ENCODE measurements around the gene SLC8A1. TPM values are rescaled to one million over a fixed set of nuclear protein-coding genes. Genes with fewer than 3 reads are reported as not detected.
A peak's percentile ranks its signal among the peaks of the same experiment; 100 is the strongest.

Gene SLC8A1
- polyA plus RNA-seq, 4 donors = 66.4 to 109 (median 72.6) TPM

DNA sequence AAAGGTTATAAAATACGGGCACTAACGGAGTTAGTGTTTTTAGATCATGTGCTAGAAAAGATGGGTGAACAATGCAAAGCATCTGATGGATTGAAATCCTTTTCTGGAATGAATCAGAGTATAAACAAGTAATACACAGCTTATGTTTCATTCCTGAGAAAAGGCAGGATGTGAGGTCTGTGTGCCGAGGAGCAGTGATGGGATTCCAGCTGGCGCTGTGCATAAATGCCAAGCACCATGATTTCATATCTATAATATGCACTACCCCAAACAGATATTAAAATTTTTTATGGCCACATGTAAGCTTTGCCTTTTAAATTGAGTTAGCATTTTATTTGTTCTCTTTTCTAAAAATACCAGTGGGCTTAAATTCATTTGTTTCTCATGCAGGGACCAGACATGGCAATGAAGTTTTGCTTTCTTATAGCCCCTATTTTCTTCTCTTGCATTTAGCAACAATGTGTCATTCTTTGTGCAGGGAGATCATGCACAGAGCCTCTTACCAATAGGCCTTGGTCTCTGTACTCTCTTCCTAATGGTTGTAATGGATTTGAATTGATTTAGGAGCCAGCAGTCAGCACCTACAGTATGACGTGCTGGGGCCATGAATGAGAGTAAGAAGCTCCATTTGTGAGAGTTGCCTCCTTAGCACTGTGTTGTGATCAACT lies 323.9 kb downstream of the SLC8A1 start:
- no peak for DNase-seq (ENCODE audit: low read depth in 4 of 4, low spot score in 3 of 4)

DNA sequence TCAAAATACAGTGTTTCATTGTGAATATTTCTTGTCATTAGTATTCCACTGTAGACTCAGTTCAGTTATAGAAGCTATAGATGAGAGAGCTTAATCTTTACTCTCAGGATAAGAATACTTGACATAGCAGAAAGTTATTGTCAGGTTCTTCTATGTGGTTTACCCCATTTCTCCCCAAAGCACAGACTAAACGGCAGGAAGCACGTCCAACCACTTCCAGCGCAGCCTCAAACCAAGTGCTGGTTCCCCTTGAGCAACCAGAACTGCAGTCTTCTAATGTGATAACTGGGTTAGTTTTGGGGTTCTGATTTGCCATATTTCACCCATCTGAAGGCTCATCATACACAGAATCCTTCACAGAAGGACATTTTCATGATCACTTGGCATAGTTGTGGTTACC lies 324.7 kb downstream of the SLC8A1 start:
- no peak for DNase-seq (ENCODE audit: low read depth in 4 of 4, low spot score in 3 of 4)

DNA sequence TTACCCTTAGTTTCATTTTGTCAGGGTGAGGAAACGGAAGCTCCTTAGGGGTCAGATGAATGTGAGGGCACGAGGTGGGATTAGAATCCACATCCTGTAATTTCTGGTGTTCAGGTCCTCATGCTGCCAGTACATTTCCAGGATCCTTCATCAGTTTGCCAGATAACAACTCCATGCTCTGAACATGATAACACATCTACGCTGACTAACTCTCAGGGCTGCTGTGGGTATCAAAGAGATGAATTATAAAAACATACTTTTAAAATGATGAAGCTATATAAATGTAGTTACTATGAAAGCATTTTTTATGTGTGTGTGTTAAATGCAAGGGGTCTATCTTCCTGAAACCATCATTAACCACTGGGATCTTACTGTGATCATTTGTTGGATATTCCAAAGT lies 325.9 kb downstream of the SLC8A1 start:
- no peak for DNase-seq (ENCODE audit: low read depth in 4 of 4, low spot score in 3 of 4)

- no peak for DNase-seq (ENCODE audit: low read depth in 4 of 4, low spot score in 3 of 4)
Measured at GRCh38 chr2:40123746-40124145, 328.1 kb downstream of the SLC8A1 start.

DNA sequence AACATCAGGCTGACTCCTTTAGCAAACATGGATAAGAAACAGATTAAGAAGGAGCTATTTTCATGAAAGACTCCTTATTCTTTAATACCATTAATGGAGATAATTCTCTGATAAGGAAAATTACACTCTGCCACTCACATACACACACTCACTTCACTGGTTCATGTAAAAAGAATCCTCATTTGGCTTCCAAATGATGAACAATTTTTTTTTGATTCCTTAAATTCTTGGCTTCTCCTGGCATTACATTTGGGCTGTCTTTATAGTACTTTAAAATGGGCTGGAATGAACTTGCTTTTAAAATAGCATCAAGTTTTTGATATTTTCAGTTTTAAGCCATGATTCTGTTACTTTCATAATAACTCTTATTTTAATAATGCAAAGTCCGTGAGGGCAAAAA lies 328.6 kb downstream of the SLC8A1 start:
- DNase-seq (ENCODE audit: low read depth in 4 of 4, low spot score in 3 of 4) = no peak

DNA sequence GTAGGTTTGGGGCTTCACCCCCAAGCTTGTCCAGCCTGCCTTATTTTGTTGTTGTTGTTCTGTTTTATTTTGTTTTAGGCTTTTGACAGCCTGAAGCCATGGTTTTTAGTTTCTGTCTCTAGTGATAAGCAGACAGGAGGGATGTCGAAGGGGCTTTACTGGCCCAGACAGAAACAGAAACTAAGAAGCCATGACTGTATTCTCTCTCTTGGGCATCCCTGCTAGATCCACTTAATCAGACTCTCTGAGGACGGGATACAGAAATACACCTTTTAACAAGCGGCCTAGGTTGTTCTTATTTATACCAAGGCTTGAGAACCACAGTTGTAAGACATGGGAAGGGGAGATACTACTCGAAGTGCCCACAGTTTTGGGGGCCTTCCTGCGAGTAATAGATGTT lies 330.9 kb downstream of the SLC8A1 start:
- DNase-seq (ENCODE audit: low read depth in 4 of 4, low spot score in 3 of 4) = no peak

DNA sequence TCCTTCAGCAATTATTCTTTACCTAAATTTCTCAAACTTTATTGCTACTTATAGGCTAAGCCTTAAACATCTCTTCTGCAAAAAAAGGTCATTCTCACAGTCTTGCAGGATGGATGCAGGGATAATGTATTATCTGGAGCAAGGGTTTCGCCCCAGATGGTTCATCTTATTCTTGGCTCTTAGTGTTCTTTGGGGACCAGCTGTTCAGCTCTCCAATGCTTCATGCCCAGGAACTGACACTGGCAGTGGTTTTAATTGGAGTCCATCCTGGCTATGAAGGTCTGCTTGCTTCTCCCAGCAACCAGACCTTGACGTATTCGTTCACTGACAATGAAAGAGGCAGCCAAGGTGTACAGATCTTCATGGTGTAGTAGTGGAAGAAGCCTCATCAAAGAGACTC lies 331.9 kb downstream of the SLC8A1 start:
- no peak for DNase-seq (ENCODE audit: low read depth in 4 of 4, low spot score in 3 of 4)

DNA sequence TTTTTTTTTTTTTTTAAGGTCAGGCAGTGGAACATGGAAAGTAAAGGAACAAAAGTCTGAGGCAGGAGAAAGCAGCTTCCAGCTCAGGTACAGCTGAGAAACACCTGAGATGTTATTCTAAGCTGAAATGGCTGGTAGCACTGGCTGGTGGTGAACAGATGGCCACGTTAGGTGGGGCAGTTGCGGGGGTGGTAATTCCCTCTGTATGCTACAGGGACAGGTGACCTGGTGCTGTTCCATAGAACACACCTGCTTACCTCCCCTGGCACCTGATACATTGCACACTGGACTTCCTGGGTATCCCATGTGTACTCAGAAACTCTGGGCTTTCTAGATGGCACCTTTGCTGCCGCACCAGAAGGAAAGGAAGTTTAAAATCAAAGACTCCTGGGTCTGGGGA lies 333.3 kb downstream of the SLC8A1 start:
- DNase-seq (ENCODE audit: low read depth in 4 of 4, low spot score in 3 of 4) = no peak

- no peak for DNase-seq (ENCODE audit: low read depth in 4 of 4, low spot score in 3 of 4)
Measured at GRCh38 chr2:40115894-40116293, 336.0 kb downstream of the SLC8A1 start.

- DNase-seq (ENCODE audit: low read depth in 4 of 4, low spot score in 3 of 4) = no peak
Measured at GRCh38 chr2:40115348-40115747, 336.5 kb downstream of the SLC8A1 start.

DNA sequence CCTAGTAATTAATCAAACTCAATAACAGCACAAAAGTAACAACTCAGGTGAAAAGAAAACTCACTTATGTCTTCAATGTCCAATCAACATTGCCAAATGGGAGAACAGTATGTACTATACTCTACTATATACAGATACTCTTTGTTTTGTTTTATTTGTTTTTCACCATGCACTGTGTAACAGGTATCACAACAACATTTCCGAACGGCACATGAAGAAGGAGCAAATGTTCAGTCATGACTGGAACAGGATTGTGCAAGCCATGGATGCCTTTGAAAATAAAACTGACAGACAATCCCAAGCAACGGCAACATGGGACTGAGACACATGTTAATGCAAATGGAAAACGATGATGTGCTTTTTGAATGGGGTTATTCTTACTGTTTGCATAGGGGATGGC lies 337.9 kb downstream of the SLC8A1 start:
- DNase-seq (ENCODE audit: low read depth in 4 of 4, low spot score in 3 of 4) = no peak

- no peak for DNase-seq (ENCODE audit: low read depth in 4 of 4, low spot score in 3 of 4)
Measured at GRCh38 chr2:40113272-40113968, 338.5 kb downstream of the SLC8A1 start.

GRCh38 chr2:40109381-40109780 lies 342.5 kb downstream of the SLC8A1 start:
- DNase-seq (ENCODE audit: low read depth in 4 of 4, low spot score in 3 of 4) = no peak

GRCh38 chr2:40108851-40109250 lies 343.0 kb downstream of the SLC8A1 start:
- peak in 1 of 4 donors; percentile 55 for DNase-seq (ENCODE audit: low read depth in 4 of 4, low spot score in 3 of 4)

DNA sequence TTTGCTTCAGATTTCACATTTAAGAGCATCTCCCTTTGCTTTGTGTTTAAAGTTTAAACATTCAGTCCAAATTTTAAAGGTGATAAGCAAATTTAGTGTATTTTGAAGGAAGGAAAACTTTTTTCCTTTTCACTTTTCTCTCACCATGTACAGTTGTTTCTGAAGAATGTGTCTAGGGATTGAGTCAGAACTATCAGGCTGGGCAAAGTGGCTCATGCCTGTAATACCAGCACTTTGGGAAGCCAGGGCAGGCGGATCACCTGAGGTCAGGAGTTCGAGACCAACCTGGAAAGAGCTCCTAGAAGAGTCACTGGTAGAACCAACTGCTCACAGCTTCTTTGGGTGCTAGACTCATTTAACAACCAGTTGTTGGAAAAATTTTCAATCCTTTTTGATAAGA lies 345.8 kb downstream of the SLC8A1 start:
- no peak for DNase-seq (ENCODE audit: low read depth in 4 of 4, low spot score in 3 of 4)

DNA sequence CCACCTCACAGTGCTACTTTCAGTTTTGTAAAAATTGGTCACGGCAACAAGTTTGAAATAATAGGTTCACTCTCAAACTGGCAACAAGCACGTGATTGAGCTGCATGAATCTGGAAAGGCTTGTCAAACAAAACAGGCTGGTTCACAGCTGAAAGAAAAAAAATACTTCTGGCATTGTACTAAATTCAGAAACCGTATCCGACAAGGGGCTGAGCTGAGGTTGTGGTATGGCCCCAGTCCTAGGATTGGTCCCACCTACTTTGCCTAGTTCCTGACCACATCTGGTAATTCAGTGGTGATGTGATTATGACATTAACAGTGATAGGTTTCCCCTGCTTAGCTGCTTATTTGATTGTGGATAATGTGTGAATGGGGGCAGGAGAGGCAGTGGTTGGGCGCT lies 346.3 kb downstream of the SLC8A1 start:
- DNase-seq (ENCODE audit: low read depth in 4 of 4, low spot score in 3 of 4) = no peak

DNA sequence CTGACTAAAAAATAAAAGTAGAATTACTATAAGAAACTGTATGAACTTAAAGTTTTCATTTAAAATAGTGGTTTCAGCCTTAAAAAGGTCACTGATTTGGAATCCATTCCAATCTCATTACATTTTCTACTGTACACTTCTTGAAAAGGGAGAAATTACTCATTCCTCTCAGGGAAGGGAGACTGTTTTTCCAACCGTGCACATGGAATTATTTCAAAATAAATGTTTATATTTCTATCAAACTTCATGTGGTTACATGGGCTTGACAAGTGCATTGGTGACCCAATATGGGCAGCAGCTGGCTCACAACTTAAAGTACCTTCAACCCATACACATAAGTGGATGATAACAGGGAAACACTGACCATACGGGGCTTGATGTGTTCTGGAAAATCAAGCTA lies 348.3 kb downstream of the SLC8A1 start:
- DNase-seq (ENCODE audit: low read depth in 4 of 4, low spot score in 3 of 4) = no peak

DNA sequence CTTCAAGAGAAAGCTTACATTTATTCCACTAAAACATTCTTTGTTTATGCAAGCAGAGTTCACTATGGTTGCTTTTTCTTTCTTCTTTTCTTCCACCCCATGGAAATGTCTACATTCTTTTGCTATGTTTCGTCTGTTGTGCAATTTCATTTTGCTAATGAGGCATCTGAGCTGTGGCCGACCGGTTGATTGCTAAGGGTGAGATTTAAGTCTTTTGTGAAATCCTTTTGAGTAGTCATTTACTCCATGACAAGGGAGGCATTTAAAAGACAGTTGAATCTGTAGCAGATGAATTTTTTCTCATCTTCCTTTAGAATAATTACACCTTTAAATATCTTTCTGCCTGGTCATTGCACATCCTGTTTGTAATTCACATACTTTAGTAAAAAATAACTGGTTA lies 348.7 kb downstream of the SLC8A1 start:
- no peak for DNase-seq (ENCODE audit: low read depth in 4 of 4, low spot score in 3 of 4)

DNA sequence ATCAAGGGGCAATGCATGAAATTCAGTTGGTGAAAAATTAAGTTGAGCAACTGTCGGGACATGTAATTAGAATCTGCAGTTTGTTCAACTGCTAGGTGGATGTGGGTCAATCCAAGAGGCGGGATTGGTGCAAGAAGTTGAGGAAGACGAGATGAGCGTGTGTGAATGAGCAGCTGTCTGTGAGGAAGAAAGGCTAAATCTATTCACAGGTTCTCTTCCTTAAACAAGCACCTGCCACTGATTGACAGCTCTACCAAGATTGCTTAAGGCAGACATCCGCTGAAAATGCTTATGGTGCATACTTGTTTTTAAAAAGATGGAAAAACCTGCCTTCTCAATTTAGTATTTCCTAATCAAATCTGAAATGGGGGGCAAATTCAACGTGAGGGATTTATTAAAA lies 349.4 kb downstream of the SLC8A1 start:
- no peak for DNase-seq (ENCODE audit: low read depth in 4 of 4, low spot score in 3 of 4)

GRCh38 chr2:40101131-40101575 lies 350.7 kb downstream of the SLC8A1 start:
- no peak for DNase-seq (ENCODE audit: low read depth in 4 of 4, low spot score in 3 of 4)

GRCh38 chr2:40100676-40101075 lies 351.2 kb downstream of the SLC8A1 start:
- DNase-seq (ENCODE audit: low read depth in 4 of 4, low spot score in 3 of 4) = no peak

DNA sequence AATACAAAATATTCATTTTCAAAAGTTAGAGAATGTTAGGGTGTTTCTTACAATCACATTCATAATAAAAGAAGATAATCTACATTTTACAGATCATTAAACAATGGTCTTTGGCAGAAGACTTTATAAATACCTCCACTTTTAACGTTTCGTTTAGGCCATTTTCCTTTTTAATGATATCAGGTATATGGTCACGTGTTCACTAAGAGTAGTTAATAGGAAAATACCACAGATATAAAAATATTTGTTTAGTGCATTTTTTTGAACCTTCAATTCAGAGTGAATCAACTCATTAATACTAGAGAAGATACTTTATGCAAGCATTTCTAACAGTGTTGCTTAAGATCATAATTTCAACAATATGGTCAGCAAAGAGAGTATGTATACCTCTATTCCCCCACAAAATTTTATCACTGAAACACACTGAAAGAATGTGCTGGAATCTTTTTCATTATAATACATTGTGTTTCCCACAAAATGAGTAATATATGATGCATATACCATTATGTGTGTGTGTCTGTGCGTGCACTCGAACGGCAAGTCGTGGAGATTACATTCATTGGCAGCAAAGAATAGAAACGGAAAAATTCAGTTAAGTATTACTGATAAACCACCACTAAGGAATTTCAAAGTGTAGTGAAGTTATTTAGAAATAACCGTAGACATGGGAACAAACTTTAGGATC lies 353.0 kb downstream of the SLC8A1 start:
- no peak for DNase-seq (ENCODE audit: low read depth in 4 of 4, low spot score in 3 of 4)
